Hepatocyte (in vitro differentiated cells): ENCODE measurements around the gene RPL28. TPM values are rescaled to one million over a fixed set of nuclear protein-coding genes. Genes with fewer than 3 reads are reported as not detected.

Experiments
- DNase-seq: peaks from one replicate; pipeline ENCODE4 v3.0.0-alpha.2; 2016; ENCODE audit warnings: low spot score
- H2AFZ ChIP-seq: fragments of 200-600 bp; sonication (generic); 2 replicates; pipeline ENCODE4 v1.6.0; 2016; ENCODE audit warnings: antibody characterized with exemption, mild to moderate bottlenecking
- H3K27ac ChIP-seq: fragments of 200-600 bp; sonication (generic); 2 replicates; pipeline ENCODE4 v1.5.1; 2016; ENCODE audit warnings: mild to moderate bottlenecking
- H3K27me3 ChIP-seq: fragments of 200-600 bp; sonication (generic); 2 replicates; pipeline ENCODE4 v1.6.1; 2016
- H3K36me3 ChIP-seq: fragments of 200-600 bp; sonication (generic); replicated peaks from 2 replicates; pipeline ENCODE4 v1.5.1; 2016; ENCODE audit warnings: low read depth; ENCODE audit not compliant: insufficient read depth
- H3K4me1 ChIP-seq: fragments of 200-600 bp; sonication (generic); 2 replicates; pipeline ENCODE4 v1.5.1; 2016; ENCODE audit warnings: mild to moderate bottlenecking, moderate library complexity; ENCODE audit not compliant: insufficient read depth
- H3K4me2 ChIP-seq: fragments of 200-600 bp; sonication (generic); 2 replicates; pipeline ENCODE4 v1.6.0; 2016
- H3K4me3 ChIP-seq: fragments of 200-600 bp; sonication (generic); 2 replicates; pipeline ENCODE4 v1.5.1; 2016; ENCODE audit warnings: mild to moderate bottlenecking
- H3K79me2 ChIP-seq: fragments of 200-600 bp; sonication (generic); 2 replicates; pipeline ENCODE4 v1.6.0; 2017; ENCODE audit warnings: mild to moderate bottlenecking
- H3K9me2 ChIP-seq: fragments of 200-600 bp; sonication (generic); replicated peaks from 2 replicates; pipeline ENCODE4 v1.6.0; 2017; ENCODE audit warnings: mild to moderate bottlenecking; ENCODE audit not compliant: insufficient read depth
- H3K9me3 ChIP-seq: fragments of 200-600 bp; sonication (generic); 2 replicates; pipeline ENCODE4 v1.5.1; 2016; ENCODE audit warnings: low read depth, mild to moderate bottlenecking
- H4K20me1 ChIP-seq: fragments of 200-600 bp; sonication (generic); 2 replicates; pipeline ENCODE4 v1.6.0; 2016; ENCODE audit warnings: mild to moderate bottlenecking; ENCODE audit not compliant: insufficient read depth, poor library complexity, severe bottlenecking
- EZH2 ChIP-seq: fragments of 200-600 bp; sonication (generic); IDR thresholded peaks from 2 replicates; pipeline ENCODE4 v1.6.1; 2016; ENCODE audit warnings: antibody characterized with exemption, mild to moderate bottlenecking, borderline replicate concordance
- EZH2phosphoT487 ChIP-seq: fragments of 200-600 bp; sonication (generic); IDR thresholded peaks from one replicate; pipeline ENCODE4 v1.6.1; 2018; ENCODE audit warnings: antibody characterized with exemption, mild to moderate bottlenecking, low read depth, moderate library complexity; ENCODE audit not compliant: unreplicated experiment, severe bottlenecking
- WGBS: methylation state at CpG from one replicate; pipeline ENCODE4 v1.1.6; 2016; ENCODE audit warnings: low lambda C conversion rate; ENCODE audit errors: missing lambda C conversion rate; 5-methylcytosine and 5-hydroxymethylcytosine counted together
- polyA plus RNA-seq: library from polyadenylated mRNA; unstranded; fragments of >200 nt; fragmentation: Nextera tagmentation; extraction: Ambion mirVana; gene quantifications from 2 replicates; pipeline ENCODE4 v1.2.1, GENCODE V29; 2016
- total RNA-seq: library from RNA; depleted of rRNA; stranded (reverse); fragments of >200 nt; gene quantifications from 2 replicates; pipeline ENCODE4 v1.2.3, GENCODE V29; 2014
- TF ChIP-seq, protein P1 (sequence below): fragments of 200-600 bp; sonication (generic); IDR thresholded peaks from 2 replicates; pipeline ENCODE4 v1.5.1; 2016; ENCODE audit warnings: antibody characterized with exemption, mild to moderate bottlenecking; ENCODE audit not compliant: poor library complexity

The RPL28 gene
- total and polyA plus RNA-seq, 2 experiments from 2014 or later = 437 to 604 TPM

DNA sequence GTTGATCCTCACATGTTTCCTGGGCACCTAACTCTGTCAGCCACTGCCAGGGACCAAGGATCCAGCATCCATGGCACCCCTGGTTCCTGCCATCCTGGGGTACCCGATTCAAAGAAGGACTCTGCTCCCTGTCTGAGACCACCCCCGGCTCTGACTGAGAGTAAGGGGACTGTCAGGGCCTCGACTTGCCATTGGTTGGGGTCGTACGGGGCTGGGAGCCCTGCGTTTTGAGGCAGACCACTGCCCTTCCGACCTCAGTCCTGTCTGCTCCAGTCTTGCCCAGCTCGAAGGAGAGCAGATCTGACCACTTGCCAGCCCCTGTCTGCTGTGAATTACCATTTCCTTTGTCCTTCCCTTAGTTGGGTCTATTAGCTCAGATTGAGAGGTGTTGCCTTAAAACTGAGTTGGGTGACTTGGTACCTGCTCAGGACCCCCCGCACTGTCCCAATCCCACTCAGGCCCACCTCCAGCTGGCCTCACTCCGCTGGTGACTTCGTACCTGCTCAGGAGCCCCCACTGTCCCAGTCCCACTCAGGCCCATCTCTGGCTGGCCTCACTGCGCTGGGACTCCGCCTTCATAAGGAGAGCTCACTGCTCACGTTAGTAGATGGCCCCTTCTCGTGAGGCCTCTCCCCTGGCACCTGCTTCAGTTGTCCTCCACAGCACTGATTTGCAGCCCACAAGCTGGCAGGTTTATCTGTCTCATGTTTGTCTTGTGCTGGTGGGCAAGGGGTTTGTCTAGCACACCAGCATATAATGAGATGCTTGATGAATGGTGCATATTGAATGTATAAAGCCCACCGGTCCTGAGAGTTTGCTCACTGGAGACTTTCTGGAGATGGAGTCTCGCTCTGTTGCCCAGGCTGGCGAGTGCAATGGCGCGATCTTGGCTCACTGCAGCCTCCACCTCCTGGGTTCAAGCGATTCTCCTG, 3.9 kb downstream of the RPL28 start:
- Histone ChIP-seq H3K4me1 (peaks cover 27% of the 10 kb centered on the region), H3K9me3 (no peaks in the 10 kb centered on the region), H3K9me2 (no peaks in the 10 kb centered on the region), H3K27me3 (no peaks in the 10 kb centered on the region), H3K4me2 (no peak overlapping the region), H4K20me1 (peaks cover 50% of the 10 kb centered on the region), H2AFZ (no peak overlapping the region), H3K79me2 (peaks cover 38% of the 10 kb centered on the region), H3K36me3 (no peaks in the 10 kb centered on the region), H3K27ac (no peak overlapping the region), H3K4me3 (no peak overlapping the region)
- WGBS = 89% methylated on average over 21 of the region's 21 CpGs
- TF ChIP-seq EZH2phosphoT487 = no peak
- TF ChIP-seq, protein P1, sequence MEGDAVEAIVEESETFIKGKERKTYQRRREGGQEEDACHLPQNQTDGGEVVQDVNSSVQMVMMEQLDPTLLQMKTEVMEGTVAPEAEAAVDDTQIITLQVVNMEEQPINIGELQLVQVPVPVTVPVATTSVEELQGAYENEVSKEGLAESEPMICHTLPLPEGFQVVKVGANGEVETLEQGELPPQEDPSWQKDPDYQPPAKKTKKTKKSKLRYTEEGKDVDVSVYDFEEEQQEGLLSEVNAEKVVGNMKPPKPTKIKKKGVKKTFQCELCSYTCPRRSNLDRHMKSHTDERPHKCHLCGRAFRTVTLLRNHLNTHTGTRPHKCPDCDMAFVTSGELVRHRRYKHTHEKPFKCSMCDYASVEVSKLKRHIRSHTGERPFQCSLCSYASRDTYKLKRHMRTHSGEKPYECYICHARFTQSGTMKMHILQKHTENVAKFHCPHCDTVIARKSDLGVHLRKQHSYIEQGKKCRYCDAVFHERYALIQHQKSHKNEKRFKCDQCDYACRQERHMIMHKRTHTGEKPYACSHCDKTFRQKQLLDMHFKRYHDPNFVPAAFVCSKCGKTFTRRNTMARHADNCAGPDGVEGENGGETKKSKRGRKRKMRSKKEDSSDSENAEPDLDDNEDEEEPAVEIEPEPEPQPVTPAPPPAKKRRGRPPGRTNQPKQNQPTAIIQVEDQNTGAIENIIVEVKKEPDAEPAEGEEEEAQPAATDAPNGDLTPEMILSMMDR = no peak
- no peak for TF ChIP-seq EZH2
- DNase-seq = no peak

DNA sequence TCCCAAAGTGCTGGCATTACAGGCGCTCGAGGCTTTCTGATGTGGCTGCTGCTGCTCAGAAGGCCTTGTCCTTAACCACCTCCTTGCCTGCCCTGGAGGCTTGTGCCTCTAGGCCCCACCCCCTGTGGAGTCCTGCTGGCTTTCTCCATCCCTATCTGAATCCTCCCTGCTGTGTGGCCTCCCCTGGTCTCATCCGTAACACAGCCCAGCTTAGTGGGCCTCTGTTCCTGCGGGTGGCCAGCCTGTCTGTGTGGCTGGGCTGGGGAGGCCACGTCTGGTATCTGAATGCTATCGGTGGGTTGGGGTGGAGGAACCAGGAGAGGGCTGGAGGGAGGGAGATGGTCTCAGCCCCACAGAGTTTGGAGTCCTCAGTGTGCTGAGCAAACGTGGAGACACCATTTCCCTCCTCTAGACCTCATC, 4.7 kb downstream of the RPL28 start:
- Histone ChIP-seq H3K36me3 (no peaks in the 10 kb centered on the region), H2AFZ (no peak overlapping the region), H3K4me2 (no peak overlapping the region), H3K4me3 (no peak overlapping the region), H3K79me2 (peaks cover 38% of the 10 kb centered on the region), H3K9me2 (no peaks in the 10 kb centered on the region), H3K9me3 (no peaks in the 10 kb centered on the region), H4K20me1 (peaks cover 50% of the 10 kb centered on the region), H3K4me1 (peaks cover 23% of the 10 kb centered on the region), H3K27me3 (no peaks in the 10 kb centered on the region), H3K27ac (no peak overlapping the region)
- TF ChIP-seq, protein P1 = no peak
- WGBS = 73% methylated on average over 7 of the region's 7 CpGs
- DNase-seq = no peak

DNA sequence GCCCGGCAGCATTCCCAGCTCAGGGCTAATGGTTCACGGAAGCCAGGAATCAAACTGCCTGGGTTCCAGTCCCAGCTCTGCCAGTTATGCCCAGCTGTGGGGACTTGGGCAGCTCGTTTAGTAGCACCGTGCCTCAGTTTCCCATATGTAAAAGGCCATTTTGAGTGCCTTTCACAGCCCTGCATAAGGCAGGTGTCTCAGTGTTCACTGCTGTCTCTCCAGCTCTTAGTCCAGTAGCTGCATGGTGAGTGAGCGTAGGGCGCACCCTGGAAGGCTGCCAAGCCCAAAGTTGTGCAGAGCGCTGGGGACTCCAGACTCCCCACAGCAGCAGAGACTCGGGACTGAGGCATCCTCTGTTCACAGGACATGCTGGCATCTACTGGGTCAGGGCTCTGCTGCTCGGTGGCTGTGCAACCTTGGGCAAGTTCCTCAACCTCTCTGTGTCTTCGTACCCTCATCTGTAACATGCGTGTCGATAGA, 5.5 kb downstream of the RPL28 start:
- Histone ChIP-seq H3K9me3 (no peaks in the 10 kb centered on the region), H3K27me3 (no peaks in the 10 kb centered on the region), H3K4me3 (no peak overlapping the region), H3K79me2 (peaks cover 34% of the 10 kb centered on the region), H4K20me1 (peaks cover 47% of the 10 kb centered on the region), H3K36me3 (no peaks in the 10 kb centered on the region), H3K4me1 (peaks cover 23% of the 10 kb centered on the region), H3K9me2 (no peaks in the 10 kb centered on the region), H3K4me2 (no peak overlapping the region), H2AFZ (no peak overlapping the region), H3K27ac (no peak overlapping the region)
- DNase-seq = no peak
- whole genome bisulfite sequencing = 91% methylated on average over 12 of the region's 12 CpGs
- no peak for TF ChIP-seq EZH2phosphoT487
- TF ChIP-seq, protein P1 = no peak
- no peak for TF ChIP-seq EZH2
